ENCODE results near the gene RESF1. TPM values are rescaled to one million over a fixed set of nuclear protein-coding genes. Genes with fewer than 3 reads are reported as not detected.

Gene RESF1
- total RNA-seq, 1 experiment from 2014 or later, result 64.7 TPM

DNA sequence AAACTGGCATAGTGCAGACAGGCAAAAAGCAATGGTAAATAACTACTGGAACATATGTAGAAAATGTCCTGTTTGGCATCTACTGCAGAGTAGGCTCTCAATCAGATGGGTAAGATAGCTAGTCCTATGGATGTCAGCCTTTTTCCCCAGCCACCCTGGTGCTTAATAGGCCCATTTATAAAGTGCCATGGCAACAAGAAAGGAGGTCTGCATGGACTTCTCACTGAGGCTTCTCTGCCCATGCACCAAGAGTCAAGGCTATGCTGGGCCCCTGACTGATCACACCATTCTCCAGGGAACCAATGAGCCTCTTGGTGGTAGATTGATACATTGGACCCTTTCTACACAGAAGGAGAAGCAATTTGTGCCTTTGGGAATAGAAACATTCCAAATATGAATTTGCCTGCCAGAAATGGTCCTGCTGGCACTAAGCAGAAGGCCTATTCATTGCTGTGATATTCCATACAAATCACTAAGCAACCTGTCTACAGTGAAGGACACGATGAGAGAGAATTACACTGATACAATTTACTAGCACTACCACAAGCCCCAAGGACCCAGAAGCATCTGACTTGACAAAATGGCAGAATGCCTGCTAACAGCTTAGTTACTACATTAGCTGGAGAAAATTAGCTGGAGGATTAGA lies 43.8 kb downstream of the RESF1 start:
- peaks cover 0 to 4% of the 10 kb centered on the region in 2 experiments; a peak in 1 of 4 replicates for H3K36me3 ChIP-seq (ENCODE audit: control insufficient read depth in 1 of 2, insufficient read depth in 2 of 2, low read length in 2 of 2)
- intact Hi-C loops (cut with micrococcal nuclease), result no loop called here
- no peak overlapping the region for H3K27ac ChIP-seq (ENCODE audit: low read depth, low read length)
- no peaks in the 10 kb centered on the region for H3K79me2 ChIP-seq (ENCODE audit: insufficient read depth, low read length)
- no peak overlapping the region for H3K9ac ChIP-seq (ENCODE audit: low read length)
- no peak overlapping the region for H3K4me2 ChIP-seq (ENCODE audit: low read length)
- no peaks in the 10 kb centered on the region for H3K27me3 ChIP-seq (ENCODE audit: insufficient read depth, low read length)
- H2AFZ ChIP-seq (ENCODE audit: low read depth, low read length, poor library complexity, severe bottlenecking), result no peak overlapping the region
- no peaks in the 10 kb centered on the region for H3K9me2 ChIP-seq (ENCODE audit: insufficient read depth)
- DNase-seq (ENCODE audit: low read depth, low spot score), result no peak
- no peaks in the 10 kb centered on the region for H3K9me3 ChIP-seq (ENCODE audit: control insufficient read depth in 1 of 2, insufficient read depth in 1 of 2, low read depth in 1 of 2, low read length in 2 of 2)
- ChIA-PET CTCF (no interaction called here), POLR2A (no interaction called here), RAD21 (ENCODE audit: low non-redundant PET in 1 of 2, low total read pairs in 2 of 2, uncharacterized antibody in 2 of 2, unreplicated experiment in 2 of 2) (no interaction called here)
- no peak overlapping the region for H3K4me3 ChIP-seq (replicated peaks in 1 of 2; ENCODE audit: low read depth in 1 of 2, low read length in 2 of 2)
- H4K20me1 ChIP-seq (ENCODE audit: insufficient read depth), result no peaks in the 10 kb centered on the region
- no peak for ATAC-seq
- no peaks in the 10 kb centered on the region for H3K4me1 ChIP-seq (ENCODE audit: control insufficient read depth in 1 of 2, insufficient read depth in 2 of 2, low read length in 2 of 2)
- no peak for TF ChIP-seq YY1 (IDR thresholded peaks at IDR 0.05; ENCODE audit: extremely low read depth, insufficient replicate concordance, low read depth, low read length)
- no peak for TF ChIP-seq SRF (IDR thresholded peaks at IDR 0.05; ENCODE audit: low read depth)
- TF ChIP-seq TCF7L2 (IDR thresholded peaks at IDR 0.05; ENCODE audit: borderline replicate concordance, extremely low read depth, insufficient read depth, insufficient read length), result no peak
- no peak for TF ChIP-seq EZH2phosphoT487 (IDR thresholded peaks at IDR 0.05; ENCODE audit: borderline replicate concordance)
- TF ChIP-seq, protein P1, sequence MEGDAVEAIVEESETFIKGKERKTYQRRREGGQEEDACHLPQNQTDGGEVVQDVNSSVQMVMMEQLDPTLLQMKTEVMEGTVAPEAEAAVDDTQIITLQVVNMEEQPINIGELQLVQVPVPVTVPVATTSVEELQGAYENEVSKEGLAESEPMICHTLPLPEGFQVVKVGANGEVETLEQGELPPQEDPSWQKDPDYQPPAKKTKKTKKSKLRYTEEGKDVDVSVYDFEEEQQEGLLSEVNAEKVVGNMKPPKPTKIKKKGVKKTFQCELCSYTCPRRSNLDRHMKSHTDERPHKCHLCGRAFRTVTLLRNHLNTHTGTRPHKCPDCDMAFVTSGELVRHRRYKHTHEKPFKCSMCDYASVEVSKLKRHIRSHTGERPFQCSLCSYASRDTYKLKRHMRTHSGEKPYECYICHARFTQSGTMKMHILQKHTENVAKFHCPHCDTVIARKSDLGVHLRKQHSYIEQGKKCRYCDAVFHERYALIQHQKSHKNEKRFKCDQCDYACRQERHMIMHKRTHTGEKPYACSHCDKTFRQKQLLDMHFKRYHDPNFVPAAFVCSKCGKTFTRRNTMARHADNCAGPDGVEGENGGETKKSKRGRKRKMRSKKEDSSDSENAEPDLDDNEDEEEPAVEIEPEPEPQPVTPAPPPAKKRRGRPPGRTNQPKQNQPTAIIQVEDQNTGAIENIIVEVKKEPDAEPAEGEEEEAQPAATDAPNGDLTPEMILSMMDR (IDR thresholded peaks at IDR 0.05 in 2 of 3, conservative IDR thresholded peaks at IDR 0.05 in 1 of 3; ENCODE audit: borderline replicate concordance in 1 of 3, insufficient read depth in 1 of 3, low read depth in 2 of 3, low read length in 2 of 3), result no peak
- TF ChIP-seq SIN3A (IDR thresholded peaks at IDR 0.05; ENCODE audit: low read depth), result no peak
- TF ChIP-seq ELF1 (IDR thresholded peaks at IDR 0.05; ENCODE audit: borderline replicate concordance, low read depth), result no peak
- no peak for TF ChIP-seq SP1 (IDR thresholded peaks at IDR 0.05; ENCODE audit: low read depth)
- TF ChIP-seq CEBPB (IDR thresholded peaks at IDR 0.05; ENCODE audit: low read depth), result no peak
- no peak for TF ChIP-seq JUND (IDR thresholded peaks at IDR 0.05)
- TF ChIP-seq EZH2 (IDR thresholded peaks at IDR 0.05), result no peak
- TSS peak; percentile 35 for BruUV-seq (replicated peaks)

Data from HCT116 (cell line).